ENCODE results near the gene PLCL2. TPM values are rescaled to one million over a fixed set of nuclear protein-coding genes. Genes with fewer than 3 reads are reported as not detected.

PLCL2 gene
- total RNA-seq, 1 experiment from 2014 or later: 0.51 TPM

- ChIA-PET CTCF (interaction anchor here (0.6 to 0.7 kb wide), 2 partner anchors 88 to 146 kb away, joined by 3 read pairs; no protein-coding TSS in a partner anchor), POLR2A (interaction anchor here (0.7 kb wide), 1 partner anchor 155 kb away, joined by 3 read pairs; no protein-coding TSS in a partner anchor)
- H3K27me3 Mint-ChIP-seq (ENCODE audit: insufficient read depth, unreplicated experiment): no peaks in the 10 kb centered on the region
- no peak overlapping the region for H3K4me3 Mint-ChIP-seq (ENCODE audit: unreplicated experiment)
- peaks cover 5% of the 10 kb centered on the region for H3K4me1 Mint-ChIP-seq (ENCODE audit: insufficient read depth, unreplicated experiment)
- no peaks in the 10 kb centered on the region for H3K36me3 Mint-ChIP-seq (ENCODE audit: insufficient read depth, unreplicated experiment)
- H3K27ac Mint-ChIP-seq (ENCODE audit: low read depth, unreplicated experiment): no peak overlapping the region
- intact Hi-C loops (cut with micrococcal nuclease): no loop called here
- DNase-seq (ENCODE audit: unreplicated experiment): peak; percentile 36
- TF ChIP-seq CTCF (IDR thresholded peaks at IDR 0.05; ENCODE audit: unreplicated experiment): no peak
- BruUV-seq (replicated peaks): no TSS peak
- H3K9me3 Mint-ChIP-seq (ENCODE audit: unreplicated experiment): no peaks in the 10 kb centered on the region
These were observed 142.6 kb downstream of the PLCL2 start for GRCh38 chr3:17027318-17027717.

GRCh38 chr3:17028363-17028762 lies 143.6 kb downstream of the PLCL2 start:
- peak; percentile 23 for DNase-seq (ENCODE audit: unreplicated experiment)
- H3K27ac Mint-ChIP-seq (ENCODE audit: low read depth, unreplicated experiment): no peak overlapping the region
- no peak for TF ChIP-seq CTCF (IDR thresholded peaks at IDR 0.05; ENCODE audit: unreplicated experiment)
- POLR2A ChIA-PET: no interaction called here
- no peaks in the 10 kb centered on the region for H3K27me3 Mint-ChIP-seq (ENCODE audit: insufficient read depth, unreplicated experiment)
- no peaks in the 10 kb centered on the region for H3K36me3 Mint-ChIP-seq (ENCODE audit: insufficient read depth, unreplicated experiment)
- H3K4me1 Mint-ChIP-seq (ENCODE audit: insufficient read depth, unreplicated experiment): peaks cover 7% of the 10 kb centered on the region
- intact Hi-C loops (cut with micrococcal nuclease): no loop called here
- no peaks in the 10 kb centered on the region for H3K9me3 Mint-ChIP-seq (ENCODE audit: unreplicated experiment)
- CTCF ChIA-PET: interaction anchor here (0.5 to 2.6 kb wide), 4 partner anchors 8 to 684 kb away, joined by 3 to 18 read pairs (median 3); no protein-coding TSS in a partner anchor
- no peak overlapping the region for H3K4me3 Mint-ChIP-seq (ENCODE audit: unreplicated experiment)
- no TSS peak for BruUV-seq (replicated peaks)

GRCh38 chr3:17030438-17030837 lies 145.7 kb downstream of the PLCL2 start:
- H3K27me3 Mint-ChIP-seq (ENCODE audit: insufficient read depth, unreplicated experiment): no peaks in the 10 kb centered on the region
- no peak for DNase-seq (ENCODE audit: unreplicated experiment)
- POLR2A ChIA-PET: interaction anchor here (0.6 kb wide), 1 partner anchor 8 kb away, joined by 3 read pairs; no protein-coding TSS in a partner anchor
- intact Hi-C loops (cut with micrococcal nuclease): loop anchor here (10.0 kb wide), 1 partner anchor 206 kb away; no protein-coding TSS in a partner anchor
- BruUV-seq (replicated peaks): no TSS peak
- no peak for TF ChIP-seq CTCF (IDR thresholded peaks at IDR 0.05; ENCODE audit: unreplicated experiment)
- H3K27ac Mint-ChIP-seq (ENCODE audit: low read depth, unreplicated experiment): no peak overlapping the region
- H3K36me3 Mint-ChIP-seq (ENCODE audit: insufficient read depth, unreplicated experiment): no peaks in the 10 kb centered on the region
- CTCF ChIA-PET: interaction anchor here (0.6 to 2.6 kb wide), 5 partner anchors 141 to 435 kb away, joined by 3 to 18 read pairs (median 3); no protein-coding TSS in a partner anchor
- H3K9me3 Mint-ChIP-seq (ENCODE audit: unreplicated experiment): no peaks in the 10 kb centered on the region
- peaks cover 12% of the 10 kb centered on the region for H3K4me1 Mint-ChIP-seq (ENCODE audit: insufficient read depth, unreplicated experiment)
- no peak overlapping the region for H3K4me3 Mint-ChIP-seq (ENCODE audit: unreplicated experiment)

GRCh38 chr3:17030956-17031652 lies 146.3 kb downstream of the PLCL2 start:
- no peak overlapping the region for H3K27ac Mint-ChIP-seq (ENCODE audit: low read depth, unreplicated experiment)
- intact Hi-C loops (cut with micrococcal nuclease): loop anchor here (10.0 kb wide), 1 partner anchor 206 kb away; no protein-coding TSS in a partner anchor
- ChIA-PET CTCF (interaction anchor here (0.6 to 1.6 kb wide), 5 partner anchors 142 to 435 kb away, joined by 3 to 4 read pairs (median 3); no protein-coding TSS in a partner anchor), POLR2A (no interaction called here)
- no peak for DNase-seq (ENCODE audit: unreplicated experiment)
- no peaks in the 10 kb centered on the region for H3K36me3 Mint-ChIP-seq (ENCODE audit: insufficient read depth, unreplicated experiment)
- no peaks in the 10 kb centered on the region for H3K9me3 Mint-ChIP-seq (ENCODE audit: unreplicated experiment)
- BruUV-seq (replicated peaks): no TSS peak
- H3K4me3 Mint-ChIP-seq (ENCODE audit: unreplicated experiment): no peak overlapping the region
- peaks cover 12% of the 10 kb centered on the region for H3K4me1 Mint-ChIP-seq (ENCODE audit: insufficient read depth, unreplicated experiment)
- no peak for TF ChIP-seq CTCF (IDR thresholded peaks at IDR 0.05; ENCODE audit: unreplicated experiment)
- H3K27me3 Mint-ChIP-seq (ENCODE audit: insufficient read depth, unreplicated experiment): no peaks in the 10 kb centered on the region

All from MCF 10A (cell line).